Naive thymus-derived CD8-positive, alpha-beta T cell (primary cell): ENCODE results near the gene LYZL6. TPM values are rescaled to one million over a fixed set of nuclear protein-coding genes. Genes with fewer than 3 reads are reported as not detected.
"Not testable (repeated sequence)": the region's sequence is repeated elsewhere in the genome, so short reads cannot be mapped to it uniquely, and the experiment has no call there.

ENCODE experiments used
- ATAC-seq, 2 donors: fragments of 150-1000 bp; cut with Tn5 transposase in 1 of 2; sonication (Bioruptor Pico), chemical (Tn5 transposase) in 1 of 2; 1 replicate in 1 of 2; 2 replicates in 1 of 2; pipeline ENCODE4 v1.10.0; 2021; ENCODE audit warnings: mild to moderate bottlenecking in 2 of 2, moderate library complexity in 2 of 2
- POLR2A ChIA-PET: fragments of 350-600 bp; sonication (Branson Sonifier 250); formaldehyde crosslinking; loops from one replicate; lab custom pipeline; 2021; ENCODE audit warnings: antibody characterized with exemption; lab: Charles Lee
- DNase-seq, 10 donors: peaks; one replicate each; pipeline versions ENCODE4 v3.0.0 to v3.0.0-alpha.2; 2020 to 2022
- H3K27ac Mint-ChIP-seq, 10 donors: one replicate each; pipeline ENCODE4 v1.8.0; 2020 to 2022; ENCODE audit warnings: mild to moderate bottlenecking in 10 of 10, mixed read lengths in 10 of 10, moderate library complexity in 4 of 10, inconsistent platforms in 1 of 10
- H3K27me3 Mint-ChIP-seq, 5 donors: one replicate each; pipeline ENCODE4 v1.8.0; 2021 to 2022; ENCODE audit warnings: mixed read lengths in 5 of 5
- H3K36me3 Mint-ChIP-seq, 3 donors: one replicate each; pipeline ENCODE4 v1.8.0; 2020 to 2022; ENCODE audit warnings: mixed read lengths in 3 of 3, mild to moderate bottlenecking in 2 of 3, inconsistent platforms in 1 of 3
- H3K4me1 Mint-ChIP-seq, 4 donors: one replicate each; pipeline ENCODE4 v1.8.0; 2021 to 2022; ENCODE audit warnings: mixed read lengths in 4 of 4
- H3K4me3 Mint-ChIP-seq, 10 donors: one replicate each; pipeline ENCODE4 v1.8.0; 2020 to 2022; ENCODE audit warnings: mild to moderate bottlenecking in 10 of 10, mixed read lengths in 10 of 10, moderate library complexity in 6 of 10, inconsistent platforms in 1 of 10
- H3K9me3 Mint-ChIP-seq, 9 donors: one replicate each; pipeline ENCODE4 v1.8.0; 2020 to 2022; ENCODE audit warnings: mixed read lengths in 9 of 9, mild to moderate bottlenecking in 3 of 9, inconsistent platforms in 1 of 9, moderate library complexity in 1 of 9
- polyA plus RNA-seq, 3 donors: library from polyadenylated mRNA; unstranded; fragments of 300-500 nt; fragmentation: Illumina TruSeq; gene quantifications; one replicate each; pipeline ENCODE4 v1.2.3, GENCODE V29; 2021
- total RNA-seq, 8 experiments: library from RNA in 2 of 8; stranded (reverse) in 2 of 8; gene quantifications; one replicate each; pipeline ENCODE4 v1.2.3 and lab custom pipeline; 2021 to 2026

Gene LYZL6
- total and polyA plus RNA-seq, 5 experiments from 2014 or later: not detected

GRCh38 chr17:35972535-35972934, 29.0 kb upstream of the LYZL6 start:
- H3K4me3 Mint-ChIP-seq: no peak overlapping the region
- H3K36me3 Mint-ChIP-seq: no peaks in the 10 kb centered on the region
- H3K4me1 Mint-ChIP-seq: peaks cover 0 to 19% (median 0%) of the 10 kb centered on the region in 4 donors
- H3K9me3 Mint-ChIP-seq: no peaks in the 10 kb centered on the region
- ATAC-seq (no peak), DNase-seq (no peak)
- H3K27me3 Mint-ChIP-seq: peaks cover 0 to 4% (median 3%) of the 10 kb centered on the region in 5 donors
- POLR2A ChIA-PET: no interaction called here
- no peak overlapping the region for H3K27ac Mint-ChIP-seq

GRCh38 chr17:35972066-35972465, 28.6 kb upstream of the LYZL6 start:
- H3K4me1 Mint-ChIP-seq: peaks cover 0 to 19% (median 0%) of the 10 kb centered on the region in 4 donors
- H3K27ac Mint-ChIP-seq: no peak overlapping the region
- no peak for DNase-seq
- POLR2A ChIA-PET: no interaction called here
- H3K36me3 Mint-ChIP-seq: no peaks in the 10 kb centered on the region
- H3K27me3 Mint-ChIP-seq: peaks cover 0 to 4% (median 3%) of the 10 kb centered on the region in 5 donors
- no peak for ATAC-seq
- no peaks in the 10 kb centered on the region for H3K9me3 Mint-ChIP-seq
- no peak overlapping the region for H3K4me3 Mint-ChIP-seq

- no peaks in the 10 kb centered on the region for H3K36me3 Mint-ChIP-seq
- ATAC-seq (peak; percentile 47 to 48), DNase-seq (peak; percentile 28 to 81 (median 59))
- peaks cover 0 to 10% (median 0%) of the 10 kb centered on the region in 4 donors for H3K4me1 Mint-ChIP-seq
- H3K27me3 Mint-ChIP-seq: no peaks in the 10 kb centered on the region
- H3K4me3 Mint-ChIP-seq: no peak overlapping the region
- H3K27ac Mint-ChIP-seq: no peak overlapping the region
- POLR2A ChIA-PET: no interaction called here
- H3K9me3 Mint-ChIP-seq: no peaks in the 10 kb centered on the region
Measured at GRCh38 chr17:35969558-35970380, 26.3 kb upstream of the LYZL6 start.

GRCh38 chr17:35968520-35969054, 25.1 kb upstream of the LYZL6 start:
- DNase-seq (no peak), ATAC-seq (no peak)
- Mint-ChIP-seq H3K9me3 (no peaks in the 10 kb centered on the region), H3K36me3 (no peaks in the 10 kb centered on the region), H3K4me3 (no peak overlapping the region), H3K27ac (no peak overlapping the region), H3K27me3 (peaks cover 0 to 1% (median 0%) of the 10 kb centered on the region in 5 donors), H3K4me1 (peaks cover 0 to 10% (median 0%) of the 10 kb centered on the region in 4 donors)
- POLR2A ChIA-PET: no interaction called here

GRCh38 chr17:35965272-35965671, 21.8 kb upstream of the LYZL6 start:
- ATAC-seq (no peak), DNase-seq (no peak)
- no peak overlapping the region for H3K4me3 Mint-ChIP-seq
- no peaks in the 10 kb centered on the region for H3K9me3 Mint-ChIP-seq
- H3K36me3 Mint-ChIP-seq: no peaks in the 10 kb centered on the region
- peaks cover 0 to 5% (median 0%) of the 10 kb centered on the region in 5 donors for H3K27me3 Mint-ChIP-seq
- H3K27ac Mint-ChIP-seq: no peak overlapping the region
- H3K4me1 Mint-ChIP-seq: peaks cover 0 to 10% (median 0%) of the 10 kb centered on the region in 4 donors
- POLR2A ChIA-PET: no interaction called here

- POLR2A ChIA-PET: no interaction called here
- H3K4me3 Mint-ChIP-seq: no peak overlapping the region
- no peaks in the 10 kb centered on the region for H3K4me1 Mint-ChIP-seq
- H3K27ac Mint-ChIP-seq: no peak overlapping the region
- H3K9me3 Mint-ChIP-seq: no peaks in the 10 kb centered on the region
- H3K27me3 Mint-ChIP-seq: peaks cover 0 to 9% (median 2%) of the 10 kb centered on the region in 5 donors
- no peak for DNase-seq
- ATAC-seq: no peak
- no peaks in the 10 kb centered on the region for H3K36me3 Mint-ChIP-seq
Measured at GRCh38 chr17:35963663-35964062, 20.1 kb upstream of the LYZL6 start.

GRCh38 chr17:35953720-35954119, 10.2 kb upstream of the LYZL6 start:
- H3K36me3 Mint-ChIP-seq: no peaks in the 10 kb centered on the region
- DNase-seq (no peak), ATAC-seq (no peak)
- peaks cover 0 to 2% (median 0%) of the 10 kb centered on the region in 4 donors for H3K4me1 Mint-ChIP-seq
- no peak overlapping the region for H3K4me3 Mint-ChIP-seq
- H3K9me3 Mint-ChIP-seq: no peaks in the 10 kb centered on the region
- H3K27me3 Mint-ChIP-seq: peaks cover 0 to 12% (median 5%) of the 10 kb centered on the region in 5 donors
- POLR2A ChIA-PET: no interaction called here
- no peak overlapping the region for H3K27ac Mint-ChIP-seq

- Mint-ChIP-seq H3K27me3 (no peaks in the 10 kb centered on the region), H3K9me3 (no peaks in the 10 kb centered on the region), H3K4me1 (peaks cover 0 to 2% (median under 1%) of the 10 kb centered on the region in 4 donors), H3K27ac (no peak overlapping the region), H3K36me3 (no peaks in the 10 kb centered on the region), H3K4me3 (no peak overlapping the region)
- ATAC-seq (no peak), DNase-seq (no peak)
- POLR2A ChIA-PET: interaction anchor here (0.6 kb wide), 1 partner anchor 126 kb away, joined by 5 read pairs; no protein-coding TSS in a partner anchor
Measured at GRCh38 chr17:35949401-35949800, 5.9 kb upstream of the LYZL6 start.

GRCh38 chr17:35948092-35948491, 4.6 kb upstream of the LYZL6 start:
- DNase-seq: no peak
- no peak for ATAC-seq
- no peaks in the 10 kb centered on the region for H3K36me3 Mint-ChIP-seq
- H3K27ac Mint-ChIP-seq: no peak overlapping the region
- POLR2A ChIA-PET: no interaction called here
- H3K4me1 Mint-ChIP-seq: peaks cover 0 to 3% (median under 1%) of the 10 kb centered on the region in 4 donors
- no peak overlapping the region for H3K4me3 Mint-ChIP-seq
- no peaks in the 10 kb centered on the region for H3K27me3 Mint-ChIP-seq
- H3K9me3 Mint-ChIP-seq: no peaks in the 10 kb centered on the region

GRCh38 chr17:35947156-35947585, 3.7 kb upstream of the LYZL6 start:
- Mint-ChIP-seq H3K9me3 (no peaks in the 10 kb centered on the region), H3K27ac (no peak overlapping the region), H3K4me3 (peak overlapping the region in 3 of 10 donors; percentile 6 to 41 (median 18)), H3K4me1 (peaks cover 0 to 9% (median 2%) of the 10 kb centered on the region in 4 donors), H3K27me3 (no peaks in the 10 kb centered on the region), H3K36me3 (no peaks in the 10 kb centered on the region)
- peak; percentile 79 to 80 for ATAC-seq
- POLR2A ChIA-PET: no interaction called here
- peak in 9 of 10 donors; percentile 20 to 70 (median 34) for DNase-seq

- no peak for DNase-seq
- no peaks in the 10 kb centered on the region for H3K9me3 Mint-ChIP-seq
- no peak overlapping the region for H3K4me3 Mint-ChIP-seq
- no peaks in the 10 kb centered on the region for H3K36me3 Mint-ChIP-seq
- ATAC-seq: no peak
- peak overlapping the region in 1 of 10 donors; percentile 27 for H3K27ac Mint-ChIP-seq
- POLR2A ChIA-PET: interaction anchor here (0.6 to 1.1 kb wide), 2 partner anchors 213 to 542 kb away, joined by 3 read pairs; partner anchors contain the start of genes RASL10B and ZNHIT3
- no peaks in the 10 kb centered on the region for H3K27me3 Mint-ChIP-seq
- H3K4me1 Mint-ChIP-seq: peaks cover 0 to 9% (median 2%) of the 10 kb centered on the region in 4 donors
Measured at GRCh38 chr17:35944151-35944550, 638 bp upstream of the LYZL6 start.

GRCh38 chr17:35942588-35943186, 826 bp downstream of the LYZL6 start:
- Mint-ChIP-seq H3K4me1 (peaks cover 0 to 9% (median 2%) of the 10 kb centered on the region in 4 donors), H3K4me3 (no peak overlapping the region), H3K36me3 (no peaks in the 10 kb centered on the region), H3K9me3 (no peaks in the 10 kb centered on the region), H3K27ac (peak overlapping the region in 2 of 10 donors; percentile 4 to 31), H3K27me3 (no peaks in the 10 kb centered on the region)
- POLR2A ChIA-PET: no interaction called here
- DNase-seq: no peak
- ATAC-seq: no peak

GRCh38 chr17:35938492-35938891, 5.0 kb downstream of the LYZL6 start:
- H3K27ac Mint-ChIP-seq, ATAC-seq, H3K36me3 Mint-ChIP-seq, H3K27me3 Mint-ChIP-seq, H3K4me1 Mint-ChIP-seq, DNase-seq, H3K4me3 Mint-ChIP-seq, H3K9me3 Mint-ChIP-seq: not testable (repeated sequence)
- POLR2A ChIA-PET: interaction anchor here (0.7 kb wide), 1 partner anchor 255 kb away, joined by 5 read pairs; no protein-coding TSS in a partner anchor
